Right lobe of liver (tissue), 6 donors: ENCODE data around the gene HSPA14. TPM values are rescaled to one million over a fixed set of nuclear protein-coding genes. Genes with fewer than 3 reads are reported as not detected.

Source experiments
- ATAC-seq, 4 donors: fragments of 200-7000 bp; cut with Tn5 transposase; one replicate each; pipeline ENCODE4 v1.9.1; 2020; ENCODE audit warnings: mild to moderate bottlenecking in 4 of 4, moderate library complexity in 4 of 4
- DNase-seq, 3 donors: peaks; one replicate each; pipeline ENCODE4 v3.0.0-alpha.2; 2020
- H3K27ac ChIP-seq, 3 donors: fragments of 200-600 bp; one replicate each; pipeline ENCODE4 v1.8.0; 2022
- H3K27me3 ChIP-seq, 2 donors: fragments of 200-600 bp; one replicate each; pipeline ENCODE4 v1.8.0; 2022
- H3K36me3 ChIP-seq, 4 donors: fragments of 200-600 bp; sonication (generic) in 1 of 4; one replicate each; pipeline versions ENCODE4 v1.5.1 to v1.8.0; 2017 to 2022; ENCODE audit warnings: control low read depth in 1 of 4
- H3K4me1 ChIP-seq, 4 donors: fragments of 200-600 bp; sonication (generic) in 1 of 4; one replicate each; pipeline versions ENCODE4 v1.5.1 to v1.8.0; 2017 to 2022; ENCODE audit warnings: control low read depth in 1 of 4
- H3K4me3 ChIP-seq, 3 donors: fragments of 200-600 bp; one replicate each; pipeline ENCODE4 v1.8.0; 2022
- H3K9me3 ChIP-seq, 4 donors: fragments of 200-600 bp; sonication (generic) in 1 of 4; one replicate each; pipeline versions ENCODE4 v1.5.1 to v1.8.0; 2017 to 2022; ENCODE audit warnings: control low read depth in 1 of 4
- POLR2A ChIP-seq: fragments of 450-650 bp; IDR thresholded peaks from one replicate; pipeline ENCODE4 v1.6.1; 2017; ENCODE audit warnings: antibody characterized with exemption, mild to moderate bottlenecking
- WGBS: methylation state at CpG from one replicate; pipeline ENCODE4 v1.1.6; 2018; ENCODE audit warnings: low coverage, low lambda C conversion rate; ENCODE audit not compliant: insufficient coverage; ENCODE audit errors: missing lambda C conversion rate; 5-methylcytosine and 5-hydroxymethylcytosine counted together
- intact Hi-C, 2 donors: fragments of 100-400 bp; cut with DNase I; formaldehyde crosslinking; loops; one replicate each; pipeline versions ENCODE4 v1.11.2 to v1.14.1; 2022
- total RNA-seq, 6 experiments: library from RNA; depleted of rRNA in 2 of 6; stranded (reverse); fragments of >200 nt in 2 of 6; fragmentation: NEBNext Ultra II Directional in 3 of 6; extraction: Animal tissue kit (Norgen Biotek cat#: 25700) in 3 of 6; gene quantifications; one replicate each; pipeline versions ENCODE4 v1.1.0 to v1.2.4, GENCODE V29; 2016 to 2023
- TF ChIP-seq, protein P1 (sequence below), 4 donors: fragments of 200-600 bp in 3 of 4; fragments of 450-650 bp in 1 of 4; IDR thresholded peaks; one replicate each; pipeline versions ENCODE4 v1.5.1 to v1.8.0; 2016 to 2022; ENCODE audit warnings: antibody characterized with exemption in 4 of 4, mild to moderate bottlenecking in 2 of 4
- donor health status: DM: no; HTN: yes; CAD: no.
- donor health status: DM: no; HTN: no; CAD: no.
- donor health status: DM: no; HTN: no; CAD: no.
- donor health status: DM: no; HTN: yes; CAD: no.
- donor health status: DM: no; HTN: yes; CAD: no.

The HSPA14 gene
- total RNA-seq, 6 experiments from 2014 or later = 2.7 to 8.6 (median 4.9) TPM

DNA sequence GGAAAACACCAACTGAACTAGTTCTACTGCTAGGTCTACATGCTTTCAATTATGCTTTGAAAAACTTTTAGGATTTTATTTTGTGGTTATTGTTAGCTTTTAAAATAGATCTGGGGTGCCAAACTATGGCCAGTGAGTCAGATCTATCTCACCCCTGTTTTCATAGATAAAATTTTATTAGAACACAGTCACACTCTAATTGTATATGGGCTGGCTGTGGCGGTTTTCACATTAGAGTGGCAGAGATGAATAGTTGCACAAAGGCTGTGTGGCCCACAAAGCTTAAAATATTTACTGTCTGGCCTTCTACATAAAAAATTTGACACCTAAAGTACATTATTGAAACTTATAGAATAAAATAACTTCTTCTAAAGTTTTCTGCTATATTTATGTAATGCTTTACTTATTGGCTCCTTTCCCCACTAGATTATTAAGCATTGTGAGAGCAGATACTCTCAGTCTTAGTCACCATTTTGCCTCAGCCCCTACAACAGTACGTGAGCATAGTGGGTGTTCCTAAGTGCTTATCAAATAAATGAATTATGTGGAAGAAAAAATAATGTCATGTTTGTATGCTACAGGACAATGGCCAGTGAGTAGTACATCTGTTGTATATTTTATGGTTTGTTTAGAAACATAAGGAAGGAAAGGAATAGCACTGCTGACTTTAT lies 35.1 kb downstream of the HSPA14 start:
- H3K4me1 ChIP-seq = peaks cover 0 to 5% (median 0%) of the 10 kb centered on the region in 4 donors
- H3K27me3 ChIP-seq = no peaks in the 10 kb centered on the region
- DNase-seq (no peak), ATAC-seq (no peak)
- no peaks in the 10 kb centered on the region for H3K9me3 ChIP-seq
- no peak overlapping the region for H3K4me3 ChIP-seq
- WGBS = 69% methylated on average over 2 of the region's 2 CpGs
- H3K36me3 ChIP-seq = peaks cover 0 to 16% (median 1%) of the 10 kb centered on the region in 4 donors
- intact Hi-C loops = no loop called here
- no peak overlapping the region for H3K27ac ChIP-seq
- no peak for TF ChIP-seq POLR2A
- TF ChIP-seq, protein P1, sequence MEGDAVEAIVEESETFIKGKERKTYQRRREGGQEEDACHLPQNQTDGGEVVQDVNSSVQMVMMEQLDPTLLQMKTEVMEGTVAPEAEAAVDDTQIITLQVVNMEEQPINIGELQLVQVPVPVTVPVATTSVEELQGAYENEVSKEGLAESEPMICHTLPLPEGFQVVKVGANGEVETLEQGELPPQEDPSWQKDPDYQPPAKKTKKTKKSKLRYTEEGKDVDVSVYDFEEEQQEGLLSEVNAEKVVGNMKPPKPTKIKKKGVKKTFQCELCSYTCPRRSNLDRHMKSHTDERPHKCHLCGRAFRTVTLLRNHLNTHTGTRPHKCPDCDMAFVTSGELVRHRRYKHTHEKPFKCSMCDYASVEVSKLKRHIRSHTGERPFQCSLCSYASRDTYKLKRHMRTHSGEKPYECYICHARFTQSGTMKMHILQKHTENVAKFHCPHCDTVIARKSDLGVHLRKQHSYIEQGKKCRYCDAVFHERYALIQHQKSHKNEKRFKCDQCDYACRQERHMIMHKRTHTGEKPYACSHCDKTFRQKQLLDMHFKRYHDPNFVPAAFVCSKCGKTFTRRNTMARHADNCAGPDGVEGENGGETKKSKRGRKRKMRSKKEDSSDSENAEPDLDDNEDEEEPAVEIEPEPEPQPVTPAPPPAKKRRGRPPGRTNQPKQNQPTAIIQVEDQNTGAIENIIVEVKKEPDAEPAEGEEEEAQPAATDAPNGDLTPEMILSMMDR (IDR thresholded peaks at IDR 0.05) = no peak

DNA sequence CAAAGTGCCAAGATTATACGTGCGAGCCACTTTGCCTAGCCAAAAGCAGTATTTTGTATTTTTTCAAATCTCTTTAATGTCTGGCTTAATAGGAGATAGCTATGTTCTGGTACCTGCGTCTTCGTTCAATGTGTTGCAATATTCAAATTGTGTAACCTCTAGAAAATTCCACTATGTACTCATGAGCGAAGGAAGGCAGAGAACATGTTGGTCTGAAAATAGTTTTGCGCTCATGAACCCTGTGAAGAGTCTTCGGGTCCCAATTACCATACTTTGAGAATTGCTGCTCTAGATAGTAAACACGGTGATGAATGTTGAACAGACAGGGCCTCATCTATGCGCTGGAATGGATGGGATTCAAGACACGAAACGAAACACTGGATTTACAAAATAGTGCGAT lies 37.8 kb downstream of the HSPA14 start:
- Histone ChIP-seq H3K9me3 (no peaks in the 10 kb centered on the region), H3K27ac (peak overlapping the region in 1 of 3 donors; percentile 46), H3K4me1 (peaks cover 0 to 10% (median 0%) of the 10 kb centered on the region in 4 donors), H3K36me3 (peaks cover 0 to 3% (median 0%) of the 10 kb centered on the region in 4 donors), H3K27me3 (no peaks in the 10 kb centered on the region), H3K4me3 (no peak overlapping the region)
- DNase-seq (no peak), ATAC-seq (peak in 1 of 4 donors; percentile 5)
- no peak for TF ChIP-seq POLR2A
- TF ChIP-seq, protein P1 (IDR thresholded peaks at IDR 0.05) = no peak
- WGBS = 67% methylated on average over 12 of the region's 12 CpGs
- intact Hi-C loops = no loop called here

DNA sequence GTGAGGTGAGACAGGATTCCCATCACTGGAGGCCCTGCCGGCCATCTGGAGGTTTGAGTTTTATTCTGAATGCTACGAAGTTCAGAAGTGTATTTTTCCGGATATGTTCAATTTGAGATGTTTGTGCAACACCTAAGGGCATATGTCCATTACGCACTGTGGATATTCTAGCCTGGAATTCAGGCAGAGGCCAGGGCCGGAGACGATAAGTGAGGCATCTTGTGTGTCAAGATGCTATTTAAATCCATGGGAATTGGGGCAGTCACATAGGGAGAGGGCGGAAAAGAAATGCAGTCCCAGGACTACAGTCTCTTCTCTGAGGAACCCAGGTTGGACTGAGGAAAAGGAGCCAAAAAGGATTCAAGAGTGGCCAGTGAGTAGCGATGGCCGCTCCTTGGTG lies 38.7 kb downstream of the HSPA14 start:
- H3K27ac ChIP-seq = no peak overlapping the region
- no peak for TF ChIP-seq POLR2A
- TF ChIP-seq, protein P1 (IDR thresholded peaks at IDR 0.05) = no peak
- ATAC-seq = no peak
- H3K4me3 ChIP-seq = no peak overlapping the region
- no peaks in the 10 kb centered on the region for H3K27me3 ChIP-seq
- no peaks in the 10 kb centered on the region for H3K36me3 ChIP-seq
- peaks cover 0 to 10% (median 0%) of the 10 kb centered on the region in 4 donors for H3K4me1 ChIP-seq
- no peak for DNase-seq
- no peaks in the 10 kb centered on the region for H3K9me3 ChIP-seq
- WGBS = 82% methylated on average over 9 of the region's 9 CpGs
- intact Hi-C loops = no loop called here

DNA sequence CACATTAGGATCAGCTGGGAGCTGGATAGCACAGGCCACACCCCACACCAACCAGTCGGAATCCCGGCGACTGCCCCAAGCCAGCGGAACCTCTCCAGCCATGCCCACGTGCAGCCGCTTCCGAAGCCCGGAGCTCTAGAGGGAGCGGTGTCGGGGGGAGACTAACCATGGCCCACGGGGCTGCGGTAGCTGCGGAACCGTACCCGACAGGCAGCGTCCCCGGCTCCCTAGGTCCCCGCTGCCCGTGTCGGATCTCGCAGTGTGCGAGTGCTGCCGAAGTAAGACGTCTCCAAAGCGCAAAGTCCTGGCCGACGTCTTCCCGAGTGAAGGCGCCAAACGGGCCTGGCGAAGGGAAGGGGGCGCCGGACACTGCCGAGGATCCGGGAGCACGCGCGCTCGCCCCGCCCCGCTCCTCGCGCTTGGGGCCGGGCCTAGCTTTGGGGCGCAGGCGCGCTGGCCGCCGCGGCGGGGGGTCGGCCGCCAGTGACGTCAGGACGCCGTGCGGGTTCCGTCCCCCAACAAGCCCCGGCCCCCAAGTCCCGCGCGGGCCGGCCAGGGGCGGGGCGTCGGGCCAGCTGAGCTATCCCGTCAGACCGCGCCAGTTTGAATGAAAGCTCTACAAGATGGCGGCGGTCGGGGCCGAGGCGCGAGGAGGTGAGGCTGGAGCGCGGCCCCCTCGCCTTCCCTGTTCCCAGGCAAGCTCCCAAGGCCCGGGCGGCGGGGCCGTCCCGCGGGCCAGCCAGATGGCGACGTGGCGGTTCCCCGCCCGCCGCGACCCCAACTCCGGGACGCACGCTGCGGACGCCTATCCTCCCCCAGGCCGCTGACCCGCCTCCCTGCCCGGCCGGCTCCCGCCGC lies 40.4 kb downstream of the HSPA14 start, which contains the start of gene SUV39H2:
Gene SUV39H2 (plus strand): TSS at position 601 of the 858 bp plus-strand sequence. CDS start 23 bp downstream, at position 624.
- DNase-seq = peak; percentile 97
- Histone ChIP-seq H3K27ac (peak within 1 kb of the TSS; percentile 62 to 95 (median 85)), H3K4me3 (peak within 1 kb of the TSS; percentile 88 to 94 (median 92)), H3K4me1 (peaks cover 0 to 10% (median 0%) of the 10 kb centered on the region in 4 donors), H3K36me3 (no peaks in the 10 kb centered on the region), H3K9me3 (no peaks in the 10 kb centered on the region), H3K27me3 (no peaks in the 10 kb centered on the region)
- WGBS = 0% methylated on average over 7 of the region's 102 CpGs
- peak; percentile 86 for TF ChIP-seq POLR2A
- TF ChIP-seq, protein P1 (IDR thresholded peaks at IDR 0.05) = peak in 1 of 4 donors; percentile 23
- peak; percentile 93 to 97 (median 96) for ATAC-seq
- intact Hi-C loops = no loop called here
